NAMALWA (cell line): Measurements from ENCODE around the gene CEP57L1.
A peak's percentile ranks its signal among the peaks of the same experiment; 100 is the strongest.

Source experiments
- DNase-seq: peaks from one replicate; pipeline ENCODE4 v3.0.0-alpha.2; 2015; ENCODE audit warnings: low spot score

The CEP57L1 gene

DNA sequence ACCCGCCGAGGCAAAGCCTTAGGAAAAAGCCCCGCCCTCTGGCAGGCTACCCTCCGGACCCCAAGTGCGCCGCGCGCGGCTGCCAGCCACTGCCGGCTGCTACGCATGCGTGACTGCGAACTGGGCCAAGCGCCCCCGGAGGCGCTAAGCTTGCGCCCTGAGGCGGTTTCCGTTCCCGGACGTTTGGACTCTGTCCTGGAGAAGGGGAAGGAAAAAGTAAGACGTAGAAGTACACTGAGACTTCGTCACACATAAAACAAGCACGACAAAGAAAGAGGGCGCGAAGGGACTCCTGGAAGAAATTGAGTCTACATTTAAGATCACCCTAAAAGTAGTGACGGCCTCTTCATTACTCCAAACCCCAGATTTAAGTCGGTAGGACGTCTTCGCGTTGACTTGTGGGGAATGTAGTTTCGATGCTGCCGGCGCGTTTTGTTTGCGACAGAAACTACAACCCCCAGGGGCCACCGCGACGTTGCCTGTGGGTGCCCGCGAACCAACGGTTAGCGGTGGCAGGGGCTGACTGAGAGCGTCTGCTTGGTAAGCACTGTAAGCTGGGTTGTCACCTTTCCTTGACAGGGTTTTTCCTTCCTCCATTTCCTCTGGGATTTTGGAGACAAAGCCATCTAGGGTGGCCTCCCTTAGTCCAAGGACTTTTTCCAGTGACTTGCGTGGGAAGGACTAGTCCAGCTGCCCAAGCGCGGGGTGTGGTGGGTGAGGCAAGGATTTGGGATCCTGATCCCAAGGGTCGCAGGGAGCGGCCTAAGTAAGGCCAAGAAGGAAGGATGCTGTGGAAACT is at the start of gene CEP57L1:
TSS of gene CEP57L1 (plus strand) at position 472 of the 799 bp plus-strand sequence. CDS start 49,715 bp downstream, outside the sequence.
- peak; percentile 97 for DNase-seq

DNA sequence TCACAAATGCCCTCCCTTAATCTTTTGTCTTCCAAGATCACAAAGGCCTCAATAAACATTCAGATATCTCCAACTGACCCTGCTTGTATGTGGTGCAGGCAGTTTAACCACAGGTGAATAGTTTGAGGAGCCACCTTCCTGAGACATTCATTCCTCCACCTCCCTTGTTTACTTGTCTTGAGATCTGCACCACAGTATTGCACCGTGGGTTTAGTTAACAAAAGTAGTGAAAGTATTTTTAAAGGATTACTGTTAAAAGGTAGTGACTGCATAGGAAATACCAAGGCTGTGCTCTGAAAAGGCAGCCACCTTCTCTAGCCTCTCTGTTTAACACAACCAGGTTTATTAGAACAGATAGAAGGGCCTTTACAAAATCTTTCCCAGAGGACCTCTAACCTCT is 47.1 kb upstream of the CEP57L1 start:
- DNase-seq = no peak

DNA sequence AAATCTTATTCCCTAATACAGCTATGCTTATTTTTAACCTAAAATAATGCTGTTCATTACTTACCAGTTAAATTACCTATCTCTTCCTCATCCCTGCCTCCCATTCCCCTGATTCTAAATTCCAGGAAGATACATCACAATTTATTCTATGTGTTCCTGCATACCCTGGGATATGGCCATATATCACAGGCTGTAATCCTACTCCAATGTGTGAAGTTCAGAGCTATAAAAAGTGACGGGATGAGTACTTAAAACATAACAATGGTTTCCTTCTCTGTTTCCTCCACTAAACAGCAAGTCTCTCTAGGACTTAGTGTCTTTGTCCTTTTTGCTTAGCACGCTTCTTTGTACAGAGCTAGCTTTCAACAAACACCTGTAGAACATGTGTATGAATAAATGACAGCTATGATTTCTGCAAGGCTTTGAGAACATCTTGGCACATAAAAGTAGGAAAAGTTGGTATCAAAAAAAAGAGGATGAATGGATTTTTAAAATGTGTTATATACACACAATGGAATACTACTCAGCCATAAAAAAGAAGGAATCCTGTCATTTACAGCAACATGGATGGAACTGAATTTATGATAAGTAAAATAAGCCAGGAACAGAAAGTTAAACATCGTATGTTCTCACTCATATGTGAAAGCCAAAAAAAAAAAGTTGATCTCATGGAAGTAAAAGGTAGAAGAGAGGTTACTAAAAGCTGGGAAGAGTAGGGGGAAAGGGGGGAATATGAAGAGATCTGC is 46.5 kb upstream of the CEP57L1 start:
- DNase-seq = no peak

DNA sequence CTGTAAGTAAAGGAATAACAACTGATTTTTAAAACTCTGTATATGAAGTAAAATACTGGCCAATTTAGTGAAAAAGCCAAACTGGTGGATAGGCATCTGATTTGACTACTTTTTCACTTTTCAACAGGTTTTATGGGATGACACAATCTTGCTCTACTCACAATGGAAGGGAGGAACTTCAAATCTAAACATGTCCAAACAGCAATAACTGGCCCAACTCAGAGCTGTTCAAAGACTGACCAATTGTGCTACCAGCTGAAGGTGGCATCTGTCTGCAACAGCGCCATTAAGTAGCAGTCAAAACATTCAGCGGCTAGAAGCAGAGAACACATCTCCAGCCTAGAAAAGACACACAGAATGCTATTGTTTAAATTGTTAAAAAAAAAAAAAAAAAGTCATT is 45.3 kb upstream of the CEP57L1 start:
- DNase-seq = no peak

DNA sequence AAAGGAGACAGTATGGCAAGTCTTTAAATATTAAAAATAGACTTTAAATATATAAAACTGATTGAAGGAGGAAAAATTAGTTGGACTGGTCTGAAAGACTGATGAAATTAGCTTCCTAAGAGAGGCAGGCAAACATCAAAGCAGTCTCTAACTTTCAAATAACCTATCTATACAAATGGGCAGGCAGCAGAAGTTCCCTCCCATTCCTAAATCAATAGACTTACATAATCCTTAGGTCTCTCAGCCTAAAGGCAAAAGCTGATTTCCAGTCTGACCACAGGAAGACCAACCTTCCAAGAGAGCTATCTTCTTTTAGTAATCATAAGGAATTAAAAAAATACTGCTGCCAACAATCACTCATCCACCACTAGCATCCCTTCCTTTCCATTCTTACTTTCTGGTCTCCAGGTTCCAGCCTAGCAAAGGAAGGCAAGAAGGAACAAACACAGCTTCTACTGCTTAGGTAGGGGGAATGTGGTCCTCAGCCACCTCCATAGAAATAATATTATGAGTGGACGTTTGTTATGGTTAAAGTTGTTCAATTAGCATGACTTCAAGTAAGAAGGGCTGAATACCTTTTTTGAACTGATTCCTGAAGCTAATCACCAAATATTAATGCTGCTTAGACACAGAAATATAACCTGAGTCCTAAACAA is 44.7 kb upstream of the CEP57L1 start:
- no peak for DNase-seq

DNA sequence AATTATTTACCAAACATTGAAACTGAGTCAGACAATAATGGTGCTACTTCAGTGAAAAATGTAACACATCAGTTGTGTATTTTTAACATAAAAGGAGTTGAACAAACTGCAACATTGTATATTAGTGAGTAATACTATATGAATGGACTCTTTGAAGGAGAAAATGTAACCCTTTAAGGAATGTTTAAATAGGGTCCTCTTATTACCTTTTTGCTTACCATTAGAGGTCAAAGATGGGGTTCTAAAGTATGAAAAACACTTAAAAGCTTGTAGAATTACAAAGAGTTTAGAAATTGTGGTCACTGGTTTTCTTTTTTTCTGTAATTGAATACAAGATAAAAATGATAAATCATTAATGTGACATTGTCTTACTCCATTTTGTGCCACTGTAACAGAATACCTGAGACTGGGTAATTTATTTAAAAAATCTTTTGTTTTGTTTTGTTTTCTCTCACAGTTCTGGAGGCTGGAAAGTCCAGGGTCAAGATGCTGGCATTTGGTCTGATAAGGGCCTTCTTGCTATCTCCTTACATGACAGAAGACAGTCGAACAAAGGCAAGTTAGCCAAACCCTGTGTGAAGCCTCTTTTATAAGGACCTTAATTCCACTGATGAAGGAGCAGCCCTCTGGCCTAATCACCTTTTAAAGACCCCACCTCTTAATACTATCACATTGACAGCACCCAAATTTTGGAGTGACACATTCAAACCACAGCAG is 43.8 kb upstream of the CEP57L1 start:
- DNase-seq = no peak

DNA sequence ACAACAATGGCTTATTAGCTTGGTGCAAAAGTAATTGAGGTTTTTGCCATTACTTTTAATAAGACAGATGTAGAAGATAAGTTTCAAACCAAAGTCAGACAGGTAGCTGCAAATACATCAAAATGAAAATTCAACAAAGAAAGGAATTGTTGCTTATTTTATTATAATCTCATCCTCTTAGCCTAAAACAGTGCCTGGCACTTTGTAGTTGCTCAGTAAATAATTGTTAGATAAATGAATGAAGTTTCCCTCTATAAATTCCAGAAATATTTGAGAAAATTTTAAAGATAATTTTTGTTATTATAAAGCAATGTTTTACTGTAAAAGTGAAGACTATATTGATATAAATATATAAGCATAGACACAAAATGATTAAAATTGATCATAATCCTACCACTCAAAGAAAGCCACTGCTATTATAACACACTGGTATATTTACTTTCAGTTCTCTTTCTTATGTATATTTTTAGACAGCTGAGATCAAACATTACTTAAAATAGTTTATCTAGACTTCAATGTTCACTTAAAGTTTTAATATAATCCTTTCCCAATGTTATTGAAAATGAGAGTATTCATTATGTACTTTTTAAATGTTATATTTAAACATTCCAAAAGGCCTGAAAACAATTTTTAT is 43.2 kb upstream of the CEP57L1 start:
- peak; percentile 20 for DNase-seq

DNA sequence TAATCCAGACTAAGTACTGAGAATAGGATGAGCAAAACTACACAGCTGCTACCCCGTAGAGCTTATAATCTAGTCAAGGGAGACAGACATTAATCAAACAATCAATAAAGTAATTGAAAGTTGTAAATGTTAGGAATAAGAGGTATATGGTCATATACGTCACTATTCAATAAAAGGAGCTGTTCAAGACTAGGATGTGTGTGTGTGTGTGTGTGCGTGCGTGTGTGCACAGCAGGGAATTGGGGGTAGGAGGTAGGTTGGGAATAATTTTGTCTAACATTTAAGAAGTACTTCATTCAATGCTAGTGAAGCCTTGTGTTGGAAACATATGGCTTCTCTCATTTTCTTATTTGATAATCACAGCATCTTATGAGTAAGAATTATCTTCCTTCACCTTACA is 42.5 kb upstream of the CEP57L1 start:
- DNase-seq = no peak

DNA sequence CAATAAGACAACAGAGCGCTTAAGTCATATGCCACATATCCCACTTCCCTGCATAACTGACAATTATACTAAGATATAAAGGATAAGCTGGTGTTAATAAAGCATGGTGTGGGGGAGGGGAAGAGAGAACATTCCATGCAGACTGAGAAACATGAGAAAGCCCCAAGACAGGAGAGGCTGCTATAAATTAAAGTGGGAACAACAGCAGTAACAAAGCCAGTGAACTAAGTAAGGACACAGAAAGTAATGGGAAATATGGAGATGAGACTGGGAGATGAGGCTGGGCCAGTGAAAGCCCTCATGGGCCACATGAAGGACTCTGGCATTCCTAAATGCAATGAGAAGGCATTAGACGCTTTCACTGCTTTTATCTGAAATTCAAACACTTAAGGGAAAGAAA is 42.0 kb upstream of the CEP57L1 start:
- DNase-seq = no peak

DNA sequence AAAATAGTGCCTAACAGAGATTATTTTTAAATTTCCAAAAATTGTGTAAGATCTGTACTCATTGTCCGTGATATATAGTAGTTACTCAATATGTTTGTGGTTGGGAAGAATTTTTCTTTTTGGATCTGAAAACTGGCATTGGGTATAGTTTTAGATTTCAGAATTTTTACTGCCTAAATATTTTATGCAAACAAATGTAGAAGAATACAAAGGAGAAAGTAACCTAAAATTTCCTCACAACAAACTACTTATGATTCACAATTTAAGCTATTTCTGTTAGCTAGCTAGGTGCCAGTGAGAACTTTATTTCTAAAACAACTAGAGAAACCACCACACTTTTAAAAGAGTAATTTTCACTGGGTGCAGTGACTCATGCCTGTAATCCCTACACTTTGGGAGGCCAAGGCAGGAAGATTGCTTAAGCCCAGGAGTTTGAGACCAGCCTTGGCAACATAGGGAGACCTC is 39.5 kb upstream of the CEP57L1 start:
- no peak for DNase-seq

DNA sequence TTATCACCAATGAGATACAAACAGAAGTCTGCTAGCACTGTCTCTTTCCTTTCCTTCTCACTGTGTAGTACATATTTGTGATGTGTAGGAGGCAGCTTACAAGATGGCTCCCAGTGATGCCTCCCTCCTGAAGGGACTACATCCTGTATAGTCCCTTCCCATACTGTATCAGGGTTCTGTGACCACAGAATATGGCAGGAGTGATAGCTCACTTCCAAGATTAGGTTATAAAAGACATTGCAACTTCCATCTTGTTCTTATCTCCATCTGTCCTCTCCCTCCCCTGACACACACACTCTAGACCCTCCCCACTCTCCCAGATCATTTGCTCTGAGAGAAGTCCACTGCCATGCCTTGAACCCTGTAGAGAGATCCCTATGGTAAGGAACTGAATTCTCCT is 38.6 kb upstream of the CEP57L1 start:
- no peak for DNase-seq

DNA sequence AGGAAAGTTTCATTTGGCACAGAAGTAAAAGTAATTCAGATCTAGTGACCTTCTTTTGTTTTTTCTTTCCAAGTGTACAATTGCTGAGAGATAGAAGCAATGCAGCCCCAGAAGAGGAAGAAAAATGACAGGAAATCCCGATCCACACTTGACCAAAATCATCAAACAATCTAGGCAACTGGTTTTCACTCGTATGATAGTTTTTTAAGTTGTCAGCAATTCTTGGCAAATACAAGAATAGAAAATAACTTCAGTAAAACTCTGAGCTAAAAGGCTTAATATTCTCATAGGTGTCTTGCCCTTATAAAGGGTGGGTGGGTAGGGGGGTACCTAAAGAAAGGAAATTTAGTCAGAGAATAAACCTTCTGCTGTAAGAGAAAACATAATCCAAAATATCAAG is 36.7 kb upstream of the CEP57L1 start:
- no peak for DNase-seq

DNA sequence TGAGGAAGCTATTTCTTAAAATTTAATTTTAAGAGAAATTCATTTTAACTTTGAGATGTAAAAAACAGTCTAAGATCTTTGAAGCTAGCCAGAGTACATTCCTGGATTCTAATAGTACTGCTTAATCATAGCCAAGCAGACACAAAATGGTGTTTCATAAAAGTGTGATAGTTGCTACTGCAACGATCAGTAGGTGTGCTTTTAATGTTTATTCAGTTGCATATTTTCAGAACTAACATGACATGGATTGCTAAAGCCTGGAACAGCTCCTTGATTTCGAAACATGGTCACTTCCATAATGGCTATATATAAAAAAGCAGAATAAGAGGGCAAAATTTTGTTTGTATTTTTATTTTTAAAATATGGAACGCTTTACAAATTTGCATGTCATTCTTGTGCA is 36.2 kb upstream of the CEP57L1 start:
- DNase-seq = no peak

DNA sequence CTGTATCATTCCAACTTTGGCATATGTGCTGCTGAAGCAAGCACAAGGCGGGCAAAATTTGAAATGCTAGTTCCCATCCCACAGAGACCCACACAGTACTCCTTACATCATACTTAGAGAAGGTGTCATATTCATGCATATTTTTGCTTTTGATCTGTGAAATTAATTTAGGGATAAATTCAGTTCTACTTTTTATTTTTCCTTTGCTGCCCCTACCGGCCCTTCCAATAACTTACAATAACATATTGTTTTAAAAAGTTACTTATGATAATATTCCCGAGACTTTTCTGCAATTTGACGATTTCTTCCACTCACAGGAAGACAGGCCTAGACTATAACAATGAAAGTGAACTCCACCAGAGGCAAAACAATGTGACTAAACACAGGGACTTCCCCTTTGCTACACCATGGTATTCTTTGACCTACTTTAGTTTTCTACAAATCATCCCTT is 35.7 kb upstream of the CEP57L1 start:
- DNase-seq = no peak

DNA sequence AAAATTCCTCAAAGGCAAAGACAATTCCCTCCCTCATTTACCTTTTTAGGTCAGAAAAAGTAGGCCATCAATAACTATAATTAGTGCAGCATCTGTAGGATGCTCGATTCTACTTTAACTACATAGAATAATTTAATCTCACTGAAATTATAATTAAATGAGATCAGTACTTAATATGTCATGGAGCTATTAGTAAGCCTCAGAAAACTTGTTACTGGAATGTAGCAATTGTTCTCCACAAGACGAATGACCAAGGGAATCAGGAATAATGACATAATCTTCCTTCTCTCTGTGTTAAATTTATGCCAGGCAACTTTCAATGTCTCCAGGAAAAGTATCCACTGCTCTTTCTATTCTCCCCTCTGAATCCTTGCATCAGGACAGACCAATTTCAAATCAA is 34.7 kb upstream of the CEP57L1 start:
- no peak for DNase-seq

DNA sequence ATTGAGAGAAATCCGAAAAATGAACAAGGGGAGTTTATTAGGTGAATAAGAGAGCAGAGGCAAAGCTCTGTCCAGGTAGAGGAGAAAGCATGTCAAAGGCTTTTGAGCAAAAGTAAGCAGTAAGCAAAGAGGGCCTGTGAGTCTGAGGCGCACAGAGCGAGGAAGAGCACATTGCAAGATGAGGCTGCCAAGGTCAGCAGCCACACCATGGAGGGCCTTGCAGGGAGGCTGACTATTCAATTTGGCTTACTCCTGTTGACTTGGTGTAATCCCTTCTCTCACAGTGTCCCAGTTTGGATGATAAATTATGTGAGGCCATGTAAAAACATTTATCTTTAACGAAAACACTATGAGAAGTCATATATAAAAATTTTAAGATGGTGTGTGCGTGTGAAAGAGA is 33.1 kb upstream of the CEP57L1 start:
- no peak for DNase-seq

DNA sequence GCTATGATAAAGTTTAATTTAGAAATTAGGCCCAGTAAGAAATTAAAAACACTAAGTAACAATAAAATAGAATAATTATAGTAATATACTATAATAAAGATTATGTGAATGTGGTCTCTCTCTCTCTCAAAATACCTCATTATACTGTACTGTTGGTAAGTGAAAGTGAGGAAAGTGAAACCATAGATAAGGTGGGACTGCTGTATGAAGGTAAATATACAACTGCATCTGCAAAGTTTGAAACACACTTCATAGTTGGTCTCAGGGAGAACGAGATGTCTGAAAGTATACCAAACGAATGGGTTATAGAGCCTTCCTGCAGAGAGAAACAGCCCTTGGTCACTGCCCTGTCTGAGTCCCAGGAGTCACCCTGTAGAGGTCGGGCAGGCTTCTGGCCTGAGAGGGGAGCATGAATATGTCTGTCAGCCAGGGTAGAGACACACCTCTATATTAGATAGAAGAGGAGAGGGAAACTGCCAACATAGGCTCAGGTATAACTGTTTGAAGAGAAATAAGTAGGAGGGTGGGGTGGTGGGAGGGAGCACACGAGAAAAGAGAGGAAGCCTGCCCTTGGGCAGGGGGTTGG is 32.4 kb upstream of the CEP57L1 start:
- DNase-seq = no peak

DNA sequence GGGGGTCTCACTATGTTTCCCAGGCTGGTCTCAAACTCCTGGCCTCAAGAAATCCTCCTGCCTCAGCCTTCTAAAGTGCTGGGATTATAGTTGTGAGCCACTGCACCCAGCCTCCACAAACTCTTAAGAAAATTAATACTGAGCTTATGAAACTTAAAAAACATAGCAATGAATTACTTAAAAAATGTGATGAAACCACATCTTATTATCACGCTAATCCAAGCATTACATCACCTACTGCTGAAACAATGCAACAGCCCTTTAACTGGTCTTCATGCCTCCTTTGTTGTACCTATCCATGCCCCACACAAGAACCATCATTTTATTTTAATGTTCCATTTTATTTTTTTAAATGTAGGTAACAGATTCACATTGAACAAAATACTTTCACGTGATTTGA is 25.6 kb upstream of the CEP57L1 start:
- no peak for DNase-seq

DNA sequence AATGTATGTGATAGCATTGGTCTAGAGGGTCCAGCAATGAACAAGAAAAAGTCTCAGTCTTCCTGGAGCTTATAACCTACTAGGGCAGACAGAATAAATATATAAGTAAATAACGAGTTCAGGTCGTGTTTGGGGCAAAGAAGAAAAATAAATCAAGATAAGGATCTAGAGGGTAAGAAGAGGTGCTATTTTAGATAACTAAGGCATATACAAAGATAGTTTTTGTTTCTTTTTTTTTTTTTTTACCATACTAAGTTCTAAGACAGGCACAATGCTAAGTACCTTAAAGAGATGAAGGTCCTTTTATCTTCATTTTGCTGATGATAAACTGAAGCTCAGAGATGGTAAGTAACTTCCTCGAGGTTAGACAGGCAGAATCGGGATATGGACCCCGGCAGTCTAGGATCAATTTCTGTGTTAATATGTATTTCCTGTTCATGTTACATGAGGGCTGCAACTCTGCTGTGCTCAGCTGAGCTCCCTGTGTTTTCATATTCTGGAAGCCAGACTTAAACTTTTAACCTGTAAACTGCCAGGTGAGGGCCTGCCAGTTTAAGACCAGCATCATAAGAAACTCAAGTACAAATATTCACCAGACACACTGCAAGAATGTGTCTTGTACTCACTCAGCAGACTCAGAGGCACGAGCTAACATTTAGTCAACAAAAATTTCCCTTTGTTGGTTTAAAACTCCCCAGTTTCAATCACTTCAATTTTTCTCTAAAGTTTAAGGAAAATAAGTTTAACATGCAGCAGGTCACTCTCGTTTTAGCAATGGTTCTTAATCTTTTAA is 24.0 kb upstream of the CEP57L1 start:
- no peak for DNase-seq

DNA sequence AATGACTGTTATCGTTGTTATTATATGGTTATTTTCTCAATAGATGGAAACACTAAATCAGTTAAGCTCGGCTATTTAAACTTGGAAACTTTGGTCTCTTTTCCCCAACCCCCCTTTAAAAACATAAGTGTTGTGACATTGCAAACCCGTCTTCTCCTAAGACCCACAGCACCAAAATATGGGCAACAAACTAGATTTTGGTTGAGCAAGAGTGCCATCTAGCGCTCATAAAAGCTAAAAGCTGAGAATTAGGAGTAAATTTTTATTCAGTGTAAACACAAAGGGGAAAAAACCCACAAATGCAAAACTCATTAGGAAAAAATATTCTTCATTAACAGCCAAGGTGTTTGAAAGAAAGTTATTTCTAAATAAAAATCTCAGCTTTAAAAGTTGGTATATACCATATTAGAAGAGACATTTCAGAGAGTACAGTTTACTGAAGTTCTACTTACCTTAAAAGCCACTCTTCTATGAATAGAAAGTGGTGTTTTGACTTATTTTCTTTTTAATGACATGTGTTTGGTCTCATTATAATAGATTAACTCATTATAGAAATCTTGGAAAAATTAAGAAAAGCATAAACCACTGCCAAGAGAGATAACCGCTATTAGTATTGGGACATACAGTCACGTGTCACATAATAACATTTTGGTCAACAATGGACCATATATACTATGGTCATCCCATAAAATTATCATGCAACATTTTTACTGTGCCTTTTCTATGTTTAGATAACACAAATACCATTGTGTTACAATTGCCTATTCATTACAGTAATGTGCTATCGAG is 21.8 kb upstream of the CEP57L1 start:
- peak; percentile 91 for DNase-seq
